HG03378 (cell line): ENCODE measurements around the gene OR6C2.
"Not testable (repeated sequence)": the region's sequence is repeated elsewhere in the genome, so short reads cannot be mapped to it uniquely, and the experiment has no call there.

ENCODE experiments used
- ATAC-seq: cut with Tn5 transposase; IDR thresholded peaks from one replicate; pipeline ENCODE4 v1.9.1; 2021; ENCODE audit warnings: mild to moderate bottlenecking, moderate library complexity; ENCODE audit not compliant: unreplicated experiment

OR6C2 gene

DNA sequence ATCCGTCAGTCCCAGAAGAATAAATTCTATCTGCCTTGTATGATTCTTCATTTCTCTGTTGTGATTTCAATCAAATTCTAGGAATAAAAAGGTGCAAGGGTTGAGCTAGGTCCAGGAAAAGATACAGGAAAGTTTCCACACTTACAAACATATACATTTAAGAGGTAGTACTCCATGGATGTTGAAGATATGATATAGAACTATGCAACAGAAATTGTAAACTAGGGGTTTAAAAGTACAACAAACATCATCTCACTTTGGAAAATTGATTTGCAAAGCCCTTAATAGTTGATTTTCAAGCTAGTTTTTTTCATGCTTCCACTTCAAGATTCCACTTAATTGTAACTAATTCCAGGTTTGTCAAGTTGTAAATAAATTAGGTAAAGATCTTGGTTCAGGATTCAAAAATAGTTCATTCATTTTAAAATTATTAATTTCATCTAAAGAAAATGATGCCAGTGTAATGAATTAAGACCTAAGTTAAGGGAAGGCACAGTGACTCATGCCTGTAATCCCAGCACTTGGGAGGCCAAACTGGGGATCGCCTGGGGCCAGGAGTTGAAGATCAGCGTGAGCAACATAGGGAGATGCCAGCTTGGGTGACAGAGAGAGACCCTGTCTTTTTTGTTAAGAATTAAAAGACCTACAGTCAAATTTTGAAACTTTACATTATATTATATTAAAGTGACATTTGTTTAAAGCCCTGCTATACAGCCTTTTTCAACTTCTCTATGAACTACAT lies 26.4 kb downstream of the OR6C2 start, which contains the start of gene OR6C70:
OR6C70 (minus strand) TSS at position 51 of the 742 bp plus-strand sequence; CDS start at position 51, 0 bp downstream.
- ATAC-seq, result no peak

DNA sequence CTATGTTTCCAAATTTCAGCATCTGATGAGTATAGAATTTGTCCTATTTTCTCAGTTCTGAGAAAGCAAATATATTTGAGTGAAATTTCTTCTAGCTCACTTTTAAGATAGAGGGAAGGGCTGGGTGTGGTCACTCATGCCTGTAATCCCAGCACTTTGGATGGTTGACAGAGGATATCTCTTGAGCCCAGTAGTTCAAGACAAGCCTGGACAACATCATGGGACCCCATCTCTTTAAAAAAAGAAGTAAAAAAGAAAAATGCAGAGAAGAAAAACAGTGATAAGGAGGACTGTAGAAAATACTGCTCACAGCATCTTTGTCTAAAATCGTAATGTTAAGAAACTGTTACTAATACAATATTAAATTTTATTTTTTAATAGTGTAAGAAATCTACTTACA lies 28.4 kb downstream of the OR6C2 start:
- no peak for ATAC-seq

DNA sequence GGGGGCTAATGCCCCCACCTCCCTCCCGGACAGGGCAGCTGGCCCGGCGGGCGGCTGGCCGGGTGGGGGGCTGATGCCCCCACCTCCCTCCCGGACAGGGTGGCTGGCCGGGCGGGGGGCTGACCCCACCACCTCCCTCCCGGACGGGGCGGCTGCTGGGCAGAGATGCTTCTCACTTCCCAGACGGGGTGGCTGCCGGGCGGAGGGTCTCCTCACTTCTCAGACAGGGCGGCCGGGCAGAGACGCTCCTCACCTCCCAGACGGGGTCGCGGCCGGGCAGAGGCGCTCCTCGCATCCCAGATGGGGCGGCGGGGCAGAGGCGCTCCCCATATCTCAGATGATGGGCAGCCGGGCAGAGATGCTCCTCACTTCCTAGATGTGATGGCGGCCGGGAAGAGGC lies 35.3 kb downstream of the OR6C2 start:
- ATAC-seq, result not testable (repeated sequence)

DNA sequence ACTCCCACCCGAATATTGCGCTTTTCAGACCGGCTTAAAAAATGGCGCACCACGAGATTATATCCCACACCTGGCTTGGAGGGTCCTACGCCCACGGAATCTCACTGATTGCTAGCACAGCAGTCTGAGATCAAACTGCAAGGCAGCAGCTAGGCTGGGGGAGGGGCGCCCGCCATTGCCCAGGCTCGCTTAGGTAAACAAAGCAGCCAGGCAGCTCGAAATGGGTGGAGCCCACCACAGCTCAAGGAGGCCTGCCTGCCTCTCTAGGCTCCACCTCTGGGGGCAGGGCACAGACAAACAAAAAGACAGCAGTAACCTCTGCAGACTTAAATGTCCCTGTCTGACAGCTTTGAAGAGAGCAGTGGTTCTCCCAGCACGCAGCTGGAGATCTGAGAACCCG lies 40.4 kb downstream of the OR6C2 start:
- not testable (repeated sequence) for ATAC-seq

DNA sequence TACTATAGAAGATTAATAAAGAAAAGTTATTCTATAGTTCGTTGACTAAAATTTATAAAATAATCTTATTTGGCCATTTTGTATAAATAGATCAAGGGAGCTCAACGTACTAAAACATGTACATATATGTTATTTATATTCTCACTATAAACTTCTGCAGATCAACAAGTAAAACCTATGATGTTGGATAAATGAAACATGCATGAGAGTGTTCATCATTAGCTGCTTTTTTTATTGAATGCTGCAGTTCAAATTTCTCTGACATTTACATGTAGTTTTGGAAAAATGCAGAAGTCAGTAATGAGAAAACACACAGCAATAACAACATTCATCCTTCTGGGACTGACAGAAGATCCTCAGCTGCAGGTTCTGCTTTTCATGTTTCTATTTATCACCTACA lies 48.2 kb downstream of the OR6C2 start, which contains the start of gene OR6C68:
OR6C68 (plus strand) TSS at position 301 of the 400 bp plus-strand sequence; CDS start at position 301, 0 bp downstream.
- no peak for ATAC-seq

DNA sequence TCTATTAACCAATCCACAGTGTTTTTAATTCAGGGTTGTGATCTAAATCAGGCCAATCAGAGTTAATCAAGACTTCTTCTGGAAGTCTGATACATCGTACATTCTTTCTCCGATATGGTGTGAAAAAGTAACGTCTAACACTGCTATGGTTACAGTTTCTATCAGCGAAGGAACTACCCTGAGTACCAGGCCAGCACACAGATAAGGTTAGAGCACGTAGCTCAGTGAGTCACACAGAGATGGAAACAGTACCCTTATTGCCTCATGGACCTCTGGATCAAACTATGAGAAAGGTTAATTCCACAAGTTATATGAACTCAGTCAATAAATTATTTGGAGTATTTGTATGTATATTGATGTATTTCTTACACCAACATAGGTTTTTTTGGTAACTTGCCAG lies 51.6 kb downstream of the OR6C2 start:
- no peak for ATAC-seq

DNA sequence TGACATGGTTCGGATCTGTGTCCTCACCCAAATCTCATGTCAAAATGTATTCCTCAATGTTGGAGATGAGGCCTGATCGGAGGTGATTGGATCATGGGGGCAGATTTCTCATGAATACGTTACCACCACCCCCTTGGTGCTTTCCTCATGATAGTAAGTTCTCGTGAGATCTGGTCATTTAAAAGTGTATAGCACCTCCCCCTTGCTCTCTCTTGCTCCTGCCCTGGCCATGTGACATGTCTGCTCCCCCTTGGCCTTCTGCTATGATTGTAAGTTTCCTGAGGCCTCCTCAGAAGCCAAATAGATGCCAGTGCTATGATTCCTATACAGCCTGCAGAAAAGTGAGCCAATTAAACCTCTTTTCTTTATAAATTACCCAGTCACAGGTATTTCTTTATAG lies 55.4 kb downstream of the OR6C2 start:
- no peak for ATAC-seq

DNA sequence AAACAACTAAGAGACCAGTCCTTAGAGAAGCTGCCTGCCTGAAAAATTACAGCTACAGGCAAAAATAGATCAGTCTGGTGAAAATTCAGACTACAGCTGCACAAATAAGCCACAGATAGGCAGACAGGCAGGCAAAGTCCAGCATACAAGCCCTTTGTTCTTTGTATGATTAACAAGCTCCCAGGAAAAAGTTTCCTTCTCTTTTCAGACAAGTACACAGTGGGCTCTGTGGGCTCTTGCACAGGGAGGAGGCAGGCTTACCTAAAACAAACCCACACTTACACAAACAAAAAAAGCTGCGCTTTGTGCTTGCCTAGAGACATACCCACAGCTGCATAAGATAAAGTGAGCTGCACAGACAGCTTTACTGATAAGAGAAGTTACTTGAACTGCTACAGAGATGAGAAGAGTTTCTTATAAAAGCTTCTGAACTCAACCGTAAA lies 56.0 kb downstream of the OR6C2 start:
- no peak for ATAC-seq

DNA sequence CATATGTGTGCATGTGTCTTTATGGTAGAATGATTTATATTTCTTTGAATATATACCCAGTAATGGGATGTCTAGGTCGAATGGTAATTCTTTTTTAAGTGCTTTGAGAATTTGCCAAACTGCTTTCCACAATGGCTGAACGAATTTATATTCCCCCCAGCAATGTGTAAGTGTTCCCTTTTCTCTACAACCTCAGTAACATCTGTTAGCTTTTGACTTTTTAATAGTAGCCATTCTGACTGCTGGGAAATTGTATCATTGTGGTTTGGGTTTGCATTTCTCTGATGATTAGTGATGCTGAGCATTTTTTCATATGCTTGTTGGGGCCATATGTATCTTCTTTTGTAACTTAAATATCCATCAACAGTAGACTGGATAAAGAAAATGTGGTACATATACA lies 57.7 kb downstream of the OR6C2 start:
- no peak for ATAC-seq
